Thyroid gland (tissue), 4 donors: ENCODE data around the gene MRPL21.

ENCODE experiments used
- CTCF ChIP-seq, 6 experiments: fragments of 200-600 bp in 3 of 6; fragments of 450-650 bp in 3 of 6; sonication (generic) in 3 of 6; IDR thresholded peaks; one replicate each; pipeline ENCODE4 v1.5.1; 2016 to 2019; ENCODE audit warnings: antibody characterized with exemption in 6 of 6, mild to moderate bottlenecking in 2 of 6, inconsistent platforms in 1 of 6, moderate library complexity in 1 of 6
- POLR2A ChIP-seq, 2 donors: fragments of 450-650 bp; IDR thresholded peaks; one replicate each; pipeline ENCODE4 v1.6.1; 2017; ENCODE audit warnings: antibody characterized with exemption in 2 of 2, mild to moderate bottlenecking in 2 of 2, moderate library complexity in 1 of 2

GRCh38 chr11:68900835-68901381 is 2.7 kb downstream of the MRPL21 start:
- no peak for TF ChIP-seq CTCF (IDR thresholded peaks at IDR 0.05)
- no peak for TF ChIP-seq POLR2A (IDR thresholded peaks at IDR 0.05)
